ENCODE data around the gene DAZ1.
"Not testable (repeated sequence)": the region's sequence is repeated elsewhere in the genome, so short reads cannot be mapped to it uniquely, and the experiment has no call there.

- TF ChIP-seq, protein P1, sequence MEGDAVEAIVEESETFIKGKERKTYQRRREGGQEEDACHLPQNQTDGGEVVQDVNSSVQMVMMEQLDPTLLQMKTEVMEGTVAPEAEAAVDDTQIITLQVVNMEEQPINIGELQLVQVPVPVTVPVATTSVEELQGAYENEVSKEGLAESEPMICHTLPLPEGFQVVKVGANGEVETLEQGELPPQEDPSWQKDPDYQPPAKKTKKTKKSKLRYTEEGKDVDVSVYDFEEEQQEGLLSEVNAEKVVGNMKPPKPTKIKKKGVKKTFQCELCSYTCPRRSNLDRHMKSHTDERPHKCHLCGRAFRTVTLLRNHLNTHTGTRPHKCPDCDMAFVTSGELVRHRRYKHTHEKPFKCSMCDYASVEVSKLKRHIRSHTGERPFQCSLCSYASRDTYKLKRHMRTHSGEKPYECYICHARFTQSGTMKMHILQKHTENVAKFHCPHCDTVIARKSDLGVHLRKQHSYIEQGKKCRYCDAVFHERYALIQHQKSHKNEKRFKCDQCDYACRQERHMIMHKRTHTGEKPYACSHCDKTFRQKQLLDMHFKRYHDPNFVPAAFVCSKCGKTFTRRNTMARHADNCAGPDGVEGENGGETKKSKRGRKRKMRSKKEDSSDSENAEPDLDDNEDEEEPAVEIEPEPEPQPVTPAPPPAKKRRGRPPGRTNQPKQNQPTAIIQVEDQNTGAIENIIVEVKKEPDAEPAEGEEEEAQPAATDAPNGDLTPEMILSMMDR (IDR thresholded peaks at IDR 0.05; ENCODE audit: insufficient read depth, low read length) = not testable (repeated sequence)
- TF ChIP-seq REST (IDR thresholded peaks at IDR 0.05; ENCODE audit: insufficient replicate concordance, low read depth); POLR2AphosphoS5 (IDR thresholded peaks at IDR 0.05; ENCODE audit: low read depth); GABPA (IDR thresholded peaks at IDR 0.05; ENCODE audit: low read depth); SPI1 (IDR thresholded peaks at IDR 0.05; ENCODE audit: borderline replicate concordance, low read depth): not testable (repeated sequence)
These were observed 20.4 kb upstream of the DAZ1 start, which contains the start of gene DAZ2 for GRCh38 chrY:23219233-23219632.

Measured in HL-60 (cell line).